HG02981 (cell line): ENCODE results near the gene PPBP.

ENCODE experiments used
- ATAC-seq: cut with Tn5 transposase; IDR thresholded peaks from one replicate; pipeline ENCODE4 v1.9.1; 2021; ENCODE audit warnings: mild to moderate bottlenecking, moderate library complexity; ENCODE audit not compliant: unreplicated experiment

Gene PPBP, protein sequence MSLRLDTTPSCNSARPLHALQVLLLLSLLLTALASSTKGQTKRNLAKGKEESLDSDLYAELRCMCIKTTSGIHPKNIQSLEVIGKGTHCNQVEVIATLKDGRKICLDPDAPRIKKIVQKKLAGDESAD

DNA sequence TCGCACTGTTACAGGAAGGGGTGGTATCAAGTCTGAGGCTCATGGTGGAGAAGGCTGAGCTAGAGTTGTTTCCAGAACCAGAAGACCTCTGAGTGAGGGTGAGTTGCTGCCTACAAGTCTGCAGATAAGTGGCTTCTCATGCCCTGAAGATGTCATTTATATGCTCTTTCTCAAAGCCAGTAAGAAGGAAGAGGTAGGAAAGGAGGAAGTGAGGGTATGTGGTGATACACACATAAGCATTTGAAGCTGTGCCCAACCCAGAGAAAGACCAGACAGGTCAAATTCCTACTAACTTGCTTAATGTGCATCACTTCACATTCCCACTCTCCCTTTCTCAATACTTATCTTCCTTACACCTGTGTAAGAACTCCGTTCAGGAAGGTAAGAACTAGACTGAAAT lies at the start of gene PPBP:
PPBP (minus strand) TSS at position 130 of the 400 bp plus-strand sequence; CDS start at position 43, 87 bp downstream.
- ATAC-seq = no peak

DNA sequence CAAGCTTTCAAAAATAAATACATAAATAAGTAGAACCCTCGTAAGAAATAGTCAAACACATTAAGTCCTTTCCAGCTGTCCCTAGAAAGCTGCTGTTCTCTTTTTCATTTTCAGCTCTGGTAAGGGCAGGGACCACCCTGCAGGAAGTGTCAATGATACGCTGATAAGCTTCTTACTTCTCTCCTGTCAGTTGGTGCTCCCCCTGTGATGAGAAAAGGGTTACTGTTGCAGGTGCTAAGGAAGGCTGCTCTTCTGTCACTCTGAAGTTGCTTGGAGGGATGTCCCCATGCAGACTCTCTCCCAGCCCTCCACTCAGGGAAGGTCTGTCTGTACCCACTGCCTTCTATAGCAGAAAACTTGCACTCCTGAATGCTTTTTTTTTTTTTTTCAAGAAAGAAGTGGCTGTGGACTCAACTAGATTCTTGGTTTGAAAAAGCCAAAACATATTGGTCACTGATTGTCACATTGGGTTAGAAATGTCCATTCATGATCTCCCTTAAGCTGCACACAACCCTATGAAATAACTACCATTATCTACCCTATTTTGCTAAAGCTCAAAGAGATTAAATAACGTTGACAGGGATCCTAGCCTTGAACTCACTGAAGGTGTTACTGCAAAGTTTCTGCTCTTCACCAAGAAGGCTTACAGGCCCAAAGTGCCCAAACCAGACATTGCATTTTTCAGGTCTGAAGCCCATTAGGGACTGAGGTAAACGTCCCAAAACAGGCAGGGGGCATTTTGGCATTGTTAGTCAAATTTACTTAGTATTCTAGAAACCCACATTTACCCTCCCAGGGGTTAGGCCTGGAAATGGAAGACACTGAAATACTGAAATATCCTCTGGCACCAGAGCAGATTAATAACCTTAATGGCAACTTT lies 49.3 kb upstream of the PPBP start:
- ATAC-seq = no peak

DNA sequence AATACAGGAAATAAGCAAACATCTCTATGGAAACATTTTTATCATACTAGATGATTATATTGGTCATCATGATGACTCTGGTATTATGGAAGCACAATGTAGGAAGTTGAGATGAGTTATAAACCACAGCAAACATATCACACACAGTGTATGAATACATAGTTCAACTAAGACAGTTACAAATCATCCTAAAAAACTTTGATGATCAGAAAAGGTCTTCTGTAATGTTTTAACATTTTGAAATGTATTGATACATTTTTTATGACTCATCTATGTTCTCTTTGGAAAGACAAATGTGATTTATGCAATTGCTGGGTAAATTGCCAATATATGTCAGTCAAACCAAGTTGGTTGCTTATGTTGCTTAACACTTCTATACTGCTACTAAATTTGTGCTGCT lies 45.7 kb upstream of the PPBP start:
- ATAC-seq = no peak

DNA sequence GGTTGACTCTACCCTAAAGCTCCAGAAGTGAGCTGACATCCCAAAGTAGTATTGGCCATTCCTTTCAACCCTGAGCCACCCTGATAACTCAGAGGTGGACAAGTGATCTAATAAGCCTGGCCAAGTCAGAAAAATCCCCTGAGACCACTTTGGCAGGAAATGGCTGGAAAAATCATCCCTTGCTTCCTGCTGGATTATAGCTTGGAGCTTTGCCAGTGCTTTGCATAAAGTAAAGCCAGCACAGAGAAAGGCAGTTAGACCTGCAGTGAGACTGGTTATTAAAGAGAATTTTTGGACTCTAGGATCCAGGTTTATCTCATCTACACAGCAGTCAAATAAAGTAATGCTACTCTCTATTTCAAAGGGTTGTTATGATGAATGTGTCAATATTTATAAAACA lies 44.1 kb upstream of the PPBP start:
- no peak for ATAC-seq

DNA sequence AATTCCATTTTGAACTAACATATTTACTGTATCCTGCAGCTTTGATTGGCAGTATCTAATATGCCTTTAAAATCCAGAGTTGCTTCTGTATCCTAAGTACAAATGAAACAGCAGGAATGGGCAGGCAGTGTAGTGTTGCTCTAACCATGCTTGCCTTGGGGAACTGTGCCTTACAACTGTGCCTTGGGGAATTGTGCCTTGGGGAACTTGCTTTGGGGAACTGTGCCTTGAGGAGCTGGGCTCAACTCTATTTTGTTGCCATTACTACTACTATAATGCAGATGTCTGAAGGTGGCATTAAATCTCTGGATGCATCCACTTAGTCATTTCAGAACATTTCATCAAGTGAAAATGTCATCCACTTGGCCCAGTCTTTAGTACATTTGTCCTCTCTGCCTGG lies 43.6 kb upstream of the PPBP start:
- ATAC-seq = no peak

DNA sequence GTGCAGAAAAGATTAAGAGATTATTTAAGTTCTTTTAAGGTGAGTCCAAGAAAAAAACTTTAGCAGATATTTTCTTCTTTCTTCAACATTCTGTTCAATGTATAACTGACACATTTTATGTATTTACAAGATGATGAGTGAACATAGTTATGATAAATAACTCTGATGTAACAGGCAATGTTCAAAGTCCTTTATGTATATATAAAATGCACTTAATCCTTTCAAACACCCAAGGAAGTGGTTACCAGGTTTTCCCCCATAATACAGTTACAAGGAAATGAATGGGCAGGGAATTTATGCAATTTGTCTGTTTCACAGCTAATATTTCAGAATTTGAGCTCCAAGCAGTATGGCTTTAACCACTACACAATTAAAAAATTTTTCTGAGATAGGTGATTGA lies 42.3 kb upstream of the PPBP start:
- no peak for ATAC-seq

DNA sequence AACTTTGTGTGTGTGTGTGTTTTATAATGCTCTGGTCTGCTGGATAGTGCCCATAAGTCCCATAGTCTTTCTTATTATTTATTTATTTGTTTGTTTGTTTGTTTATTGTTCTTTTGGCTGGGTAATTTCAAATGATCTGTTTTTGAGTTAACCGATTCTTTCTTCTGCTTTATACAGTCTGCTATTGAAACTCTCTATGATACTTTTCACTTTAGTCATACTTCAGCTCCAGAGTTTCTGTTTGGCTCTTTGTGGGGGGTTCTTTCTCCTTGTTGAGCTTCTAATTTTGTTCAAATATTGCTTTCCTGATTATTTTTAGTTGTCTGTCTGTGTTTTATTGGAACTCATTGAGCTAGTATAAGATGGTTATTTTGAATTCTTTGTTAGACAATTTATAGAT lies 40.5 kb upstream of the PPBP start:
- ATAC-seq = no peak

DNA sequence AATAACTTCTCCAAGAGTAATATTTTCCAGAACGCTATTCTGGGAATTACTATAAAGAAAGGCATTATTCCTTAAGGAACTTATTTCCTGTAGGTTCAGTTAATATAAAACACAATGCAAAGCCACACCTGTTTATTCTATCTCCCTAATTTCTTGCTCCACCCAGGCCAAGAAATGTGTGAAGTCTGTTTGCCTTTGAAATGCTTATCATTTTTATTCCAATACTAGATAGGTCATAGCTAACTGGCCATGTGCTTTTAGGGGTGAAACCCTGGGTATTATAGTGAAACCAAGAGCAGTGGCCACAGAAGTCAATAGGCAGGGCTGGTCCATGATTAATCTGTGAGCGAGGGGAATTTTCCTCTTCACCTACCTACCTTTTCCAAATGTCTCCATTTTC lies 35.7 kb upstream of the PPBP start:
- ATAC-seq = no peak

DNA sequence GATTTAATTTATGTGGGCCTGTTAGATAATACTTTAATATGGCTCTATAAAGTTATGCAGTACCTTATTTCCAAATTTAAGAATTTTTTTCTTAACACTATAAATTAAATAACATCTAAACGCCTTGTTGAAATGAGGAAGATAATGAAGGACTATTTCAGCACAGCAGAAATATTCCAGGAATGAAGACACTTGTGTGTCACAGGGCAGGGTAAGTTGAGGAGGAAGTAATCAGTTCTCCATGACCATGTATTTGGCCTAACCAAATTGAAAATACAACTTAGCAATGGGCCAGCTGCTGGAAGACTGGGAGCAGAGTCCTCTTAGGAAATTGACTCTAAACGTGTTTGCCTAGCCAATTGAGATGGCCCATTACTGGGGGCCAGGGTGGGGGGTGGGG lies 33.6 kb upstream of the PPBP start:
- no peak for ATAC-seq

DNA sequence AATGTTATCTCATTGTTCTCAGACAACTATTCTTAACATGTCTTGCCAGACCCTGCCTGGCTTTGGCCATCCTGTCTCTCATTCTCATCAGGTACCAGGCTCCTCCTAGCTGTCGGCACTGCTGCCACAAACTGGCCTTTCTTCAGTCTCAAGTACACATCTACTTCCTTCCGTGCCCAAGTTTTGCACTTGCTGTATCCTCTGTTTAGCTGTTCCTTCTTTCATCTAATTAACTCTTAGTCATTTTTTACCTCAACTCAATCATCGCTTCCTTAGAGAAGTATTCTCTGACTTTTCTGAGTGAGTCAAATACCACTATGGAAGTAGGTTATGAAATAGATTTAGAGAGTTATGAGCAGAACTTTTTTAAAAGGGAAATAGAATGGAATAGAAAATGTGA lies 30.8 kb upstream of the PPBP start:
- no peak for ATAC-seq

DNA sequence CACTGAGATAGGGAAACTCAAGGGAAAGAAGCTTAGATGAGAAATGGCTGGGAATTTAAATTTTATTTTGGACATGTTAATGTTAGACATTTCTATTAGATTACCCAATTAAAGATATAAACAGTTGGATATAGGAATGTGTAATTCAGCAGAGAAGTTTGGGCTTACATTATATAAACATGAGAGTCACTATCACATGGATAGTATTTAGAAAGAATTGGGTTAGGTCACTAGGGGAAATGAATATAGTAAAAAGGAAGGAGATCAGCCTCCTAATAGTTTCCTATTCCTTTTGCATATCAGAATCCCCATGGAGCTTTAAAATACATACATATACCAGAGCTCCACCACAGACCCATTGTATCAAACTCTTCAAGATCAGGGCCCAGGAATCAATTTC lies 30.1 kb upstream of the PPBP start:
- ATAC-seq = no peak

DNA sequence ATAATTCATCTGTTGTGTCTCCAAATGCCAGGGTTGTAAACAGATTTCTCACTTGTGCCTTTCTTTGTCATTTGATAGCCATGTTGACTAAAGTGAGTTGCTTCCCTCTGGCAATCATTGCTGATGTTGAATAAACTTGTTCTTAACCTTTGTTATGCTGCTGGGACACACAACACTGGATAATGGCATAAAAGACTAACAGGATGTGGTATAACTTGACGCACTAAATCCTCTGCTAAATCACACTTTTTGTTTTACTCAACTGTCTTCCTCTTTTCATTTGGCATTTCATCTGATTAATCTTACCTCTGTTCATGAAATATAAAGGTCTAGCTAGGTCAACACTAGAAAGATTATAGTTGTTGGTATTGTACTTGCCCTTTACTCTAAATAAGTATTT lies 28.1 kb upstream of the PPBP start:
- peak; percentile 51 for ATAC-seq

DNA sequence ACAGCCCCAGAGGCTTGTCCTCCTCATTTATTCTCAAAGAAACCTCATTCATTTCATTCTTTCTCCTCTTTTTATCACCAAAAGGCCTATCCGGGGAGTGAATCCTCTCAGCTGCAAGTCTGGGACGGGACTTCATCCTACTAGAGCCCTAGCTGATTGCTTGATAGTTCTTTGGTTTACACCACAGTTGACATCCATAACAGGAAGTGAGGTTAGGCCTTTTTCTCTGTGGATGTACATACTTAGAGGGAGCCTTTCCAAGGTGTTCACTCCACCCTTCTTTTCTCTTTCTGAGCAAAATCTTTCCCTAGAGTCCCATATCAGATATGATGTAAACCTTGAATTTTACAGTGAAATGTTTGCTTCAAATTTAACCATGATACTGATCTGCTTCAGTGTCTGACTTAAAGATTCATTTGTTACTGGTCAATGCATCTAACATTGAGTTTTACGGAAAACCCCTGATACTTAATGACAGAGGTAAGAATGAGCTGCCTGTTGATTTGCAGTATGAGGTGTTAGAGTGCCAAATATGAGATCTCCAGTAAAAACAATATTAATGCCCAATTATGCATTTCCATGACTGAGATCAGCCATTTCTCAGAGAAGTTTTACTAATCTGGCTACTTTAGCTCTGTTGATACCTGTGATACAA lies 27.3 kb upstream of the PPBP start:
- ATAC-seq = no peak

DNA sequence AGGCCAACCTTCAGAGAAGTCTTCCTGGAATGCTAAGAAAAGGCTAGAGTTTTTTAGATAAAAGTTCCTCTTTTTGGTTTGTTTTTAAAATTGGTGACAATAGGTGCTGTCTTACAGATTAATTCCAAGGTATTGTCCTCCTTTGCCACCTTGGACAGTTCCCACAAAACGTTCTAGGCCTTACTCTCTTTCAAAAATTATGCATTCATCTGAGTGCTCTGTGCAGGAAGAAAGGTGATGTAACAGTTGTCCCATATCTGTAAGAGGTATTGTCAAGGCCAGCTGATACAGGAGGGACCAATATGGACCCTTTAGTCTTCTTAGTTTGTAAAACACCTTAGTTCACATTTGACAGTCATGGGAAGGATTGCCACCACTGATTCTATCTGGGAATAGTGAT lies 26.3 kb upstream of the PPBP start:
- ATAC-seq = no peak

DNA sequence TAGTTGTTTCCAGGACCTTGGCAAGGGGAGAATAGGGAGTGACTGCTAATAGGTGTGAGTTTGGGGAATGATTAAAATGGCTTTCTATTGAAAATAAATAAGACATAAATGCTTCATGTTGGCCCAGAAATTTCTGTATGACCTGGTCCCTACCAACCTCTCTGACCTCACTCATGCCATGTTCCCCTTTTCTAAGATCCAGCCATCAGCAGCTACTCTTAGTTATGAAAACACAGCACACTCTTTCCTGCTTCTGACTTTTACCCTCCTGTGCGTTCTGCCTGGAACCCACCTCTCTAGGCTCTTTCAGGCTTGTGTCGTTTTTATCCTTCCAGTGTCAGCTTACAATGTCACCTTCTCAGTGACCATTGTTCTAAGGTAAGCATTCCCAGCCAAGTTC lies 25.3 kb upstream of the PPBP start:
- no peak for ATAC-seq

DNA sequence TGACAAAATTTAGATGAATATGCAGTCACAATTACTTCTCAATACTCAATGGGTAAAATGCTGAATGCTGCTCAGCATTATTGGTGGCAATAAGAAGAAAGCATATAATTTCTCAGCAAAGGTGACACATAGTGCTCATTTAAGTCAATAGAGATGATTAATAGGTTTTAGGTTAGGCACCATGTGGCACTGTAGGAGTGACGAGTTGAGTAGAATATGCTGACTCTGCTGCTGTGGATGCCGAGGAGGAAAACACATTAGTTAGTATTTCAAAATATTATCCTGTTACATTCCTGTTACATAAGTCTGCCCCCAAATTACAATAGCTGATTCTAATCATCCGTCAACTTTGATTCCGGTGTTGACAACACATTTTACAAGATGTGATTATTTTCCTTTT lies 24.1 kb upstream of the PPBP start:
- no peak for ATAC-seq

DNA sequence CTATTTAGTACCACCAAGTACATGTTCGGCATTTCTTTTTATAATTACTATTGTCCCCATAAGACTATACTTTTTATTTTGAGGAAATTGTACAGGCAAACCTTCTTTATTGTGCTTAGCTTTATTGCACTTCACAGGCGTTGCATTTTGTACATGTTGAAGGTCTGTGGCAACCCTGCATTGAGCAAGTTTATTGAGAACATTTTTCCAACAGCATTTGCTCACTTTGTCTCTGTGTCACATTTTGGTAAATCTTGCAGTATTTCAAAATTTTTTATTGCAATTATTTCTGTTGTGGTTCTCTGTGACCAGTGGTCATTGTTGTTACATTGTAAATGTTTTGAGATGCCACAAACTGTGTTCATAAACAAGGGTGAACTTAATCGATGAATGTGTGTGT lies 21.3 kb upstream of the PPBP start:
- ATAC-seq = no peak

DNA sequence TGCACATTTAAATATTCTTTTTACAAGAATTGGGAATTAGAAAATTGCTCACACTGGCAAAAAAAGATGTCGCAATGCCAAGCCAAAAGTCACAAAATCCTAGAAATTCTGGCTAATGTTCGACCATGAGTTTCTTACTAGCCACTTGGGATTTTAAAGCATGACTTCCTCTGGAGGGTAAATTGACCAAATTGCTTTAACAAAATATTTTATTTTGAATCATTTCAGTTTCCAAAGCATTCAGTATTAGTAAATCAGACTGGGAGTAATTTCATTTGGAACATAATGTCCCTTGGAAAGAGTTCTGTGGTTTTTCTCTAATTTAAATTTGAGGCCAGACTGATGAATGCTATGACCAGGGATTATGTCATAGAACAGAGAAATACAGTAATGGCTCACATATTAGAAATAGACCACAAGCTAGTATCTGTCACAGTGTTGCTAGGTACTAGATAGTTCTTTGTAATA lies 18.1 kb upstream of the PPBP start:
- peak; percentile 77 for ATAC-seq

DNA sequence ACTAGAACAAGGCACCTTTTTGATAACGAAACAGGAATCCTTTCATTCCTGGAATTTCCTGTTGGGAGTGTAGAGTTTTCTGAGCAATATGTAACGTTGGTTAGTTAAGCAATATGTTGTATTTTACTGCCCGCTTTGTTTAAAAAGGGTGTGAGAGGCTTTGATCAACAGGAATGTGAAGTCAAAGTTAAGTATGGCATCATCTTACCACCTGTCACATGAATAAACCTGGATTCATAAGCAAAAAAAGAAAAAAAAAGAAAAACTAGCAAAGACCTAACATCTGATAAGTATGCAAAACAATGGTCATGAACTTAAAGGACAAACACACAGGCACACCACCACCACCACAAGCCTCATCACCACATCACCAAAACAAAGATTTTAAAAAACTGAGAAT lies 17.5 kb upstream of the PPBP start:
- no peak for ATAC-seq

DNA sequence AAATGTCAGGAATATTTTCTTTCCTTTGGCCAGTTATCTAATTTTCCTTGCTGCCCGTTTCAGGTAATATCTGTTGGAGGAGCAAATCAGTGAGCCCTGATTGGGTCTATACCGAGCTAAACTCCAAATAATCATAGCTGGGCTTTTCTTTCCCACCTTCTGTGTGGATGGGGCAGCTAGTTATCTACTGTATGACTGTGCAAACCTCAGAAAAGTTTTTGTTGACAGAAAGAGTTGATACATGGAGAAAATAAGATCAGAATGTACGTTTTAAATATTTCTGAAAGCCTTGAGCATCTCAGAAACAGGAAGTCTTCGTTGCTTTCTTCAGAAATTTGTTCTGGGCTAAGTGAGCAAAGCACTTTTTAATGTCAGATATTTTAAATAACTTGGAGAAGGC lies 16.7 kb upstream of the PPBP start:
- ATAC-seq = no peak

DNA sequence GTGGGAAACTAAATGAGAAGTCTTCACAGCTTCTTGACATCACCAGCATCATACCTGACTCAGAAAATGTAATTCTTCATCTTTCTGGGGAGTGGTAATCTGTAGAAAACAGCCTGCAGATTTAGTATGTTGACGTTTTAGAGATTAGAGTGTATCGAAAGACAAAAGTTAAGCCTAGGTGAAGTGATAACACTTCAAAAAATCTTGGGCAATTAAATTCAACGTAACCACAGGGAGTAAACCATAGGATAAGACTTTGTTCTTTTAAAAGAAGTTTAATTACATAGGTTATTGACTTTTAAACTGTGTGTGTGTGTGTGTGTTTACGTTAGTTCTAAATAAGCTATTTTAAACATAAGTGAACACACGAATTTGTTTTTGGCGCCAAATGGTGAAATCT lies 12.3 kb upstream of the PPBP start:
- no peak for ATAC-seq
